Activated CD4-positive, alpha-beta T cell treated with anti-CD3 and anti-CD28 coated beads, Interleukin-2, amount 50 U/mL, for 24 hours (primary cell): ENCODE data around the gene GLIPR1L1.

ENCODE experiments used
- DNase-seq, 2 donors: peaks; one replicate each; pipeline ENCODE4 v3.0.0-alpha.2; 2020; ENCODE audit warnings: low read depth in 1 of 2, low spot score in 1 of 2

The GLIPR1L1 gene

GRCh38 chr12:75349946-75350345 is 15.5 kb downstream of the GLIPR1L1 start:
- no peak for DNase-seq

- no peak for DNase-seq
Observed at GRCh38 chr12:75350413-75350812, 15.9 kb downstream of the GLIPR1L1 start.

DNA sequence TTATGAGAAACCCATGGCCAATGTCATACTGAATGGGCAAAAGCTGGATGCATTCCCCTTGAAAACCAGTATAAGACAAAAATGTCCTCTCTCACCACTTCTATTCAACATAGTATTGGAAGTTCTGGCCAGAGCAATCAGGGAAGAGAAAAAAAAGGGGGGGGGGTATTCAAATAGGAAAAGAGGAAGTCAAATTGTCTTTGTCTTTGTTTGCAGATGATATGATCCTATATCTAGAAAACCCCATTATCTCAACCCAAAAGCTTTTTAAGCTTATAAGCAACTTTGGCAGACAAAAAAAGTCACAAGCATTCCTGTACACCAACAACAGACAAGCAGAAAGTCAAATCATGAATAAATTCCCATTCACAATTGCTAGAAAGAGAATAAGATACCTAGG is 19.5 kb downstream of the GLIPR1L1 start:
- DNase-seq: no peak

DNA sequence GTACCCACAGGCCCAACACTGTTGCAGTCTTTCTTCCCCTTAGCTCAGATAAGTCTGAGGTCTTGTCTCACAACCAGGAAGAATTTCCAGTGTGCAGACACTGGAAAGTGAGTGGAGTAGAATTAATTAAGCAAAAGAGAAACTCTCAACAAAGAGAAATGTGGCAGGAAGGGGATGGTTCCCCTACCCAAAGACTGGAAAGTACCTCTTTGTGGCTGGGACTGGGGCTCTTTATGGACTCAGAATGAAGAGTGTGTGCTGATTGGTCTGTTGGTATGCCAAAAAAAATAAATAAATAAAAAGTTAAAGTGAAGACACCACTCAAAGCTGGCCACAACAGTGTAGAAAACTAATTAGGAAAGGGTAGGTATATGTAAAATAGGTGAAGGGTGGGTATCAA is 26.4 kb downstream of the GLIPR1L1 start:
- DNase-seq: no peak

- no peak for DNase-seq
Observed at GRCh38 chr12:75361408-75361807, 26.9 kb downstream of the GLIPR1L1 start.

GRCh38 chr12:75364919-75365318 is 30.4 kb downstream of the GLIPR1L1 start:
- no peak for DNase-seq

DNA sequence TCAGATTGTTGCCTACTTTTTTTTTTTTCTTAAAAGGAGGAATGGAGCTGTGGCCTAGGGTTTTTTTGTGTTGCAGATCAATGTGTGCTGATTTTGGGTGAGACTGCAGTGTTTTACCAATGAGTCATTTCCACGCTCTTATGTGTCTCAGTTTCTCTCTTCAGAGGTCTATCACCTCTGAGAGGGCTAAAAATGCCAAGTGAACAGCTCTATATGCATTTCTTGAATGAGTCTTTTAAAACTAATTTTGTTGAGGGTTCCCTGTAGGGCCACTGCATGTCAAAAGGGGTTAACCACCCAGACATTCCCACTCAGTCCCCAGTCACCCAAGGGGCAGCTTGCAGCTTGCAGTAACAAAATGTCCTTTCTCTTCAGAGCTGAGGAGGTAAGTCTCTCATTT is 32.2 kb downstream of the GLIPR1L1 start:
- DNase-seq: no peak

GRCh38 chr12:75374971-75375370 is 40.5 kb downstream of the GLIPR1L1 start:
- no peak for DNase-seq

GRCh38 chr12:75378354-75378753 is 43.9 kb downstream of the GLIPR1L1 start:
- no peak for DNase-seq

- DNase-seq: no peak
Observed at GRCh38 chr12:75389061-75389460, 54.6 kb downstream of the GLIPR1L1 start.

DNA sequence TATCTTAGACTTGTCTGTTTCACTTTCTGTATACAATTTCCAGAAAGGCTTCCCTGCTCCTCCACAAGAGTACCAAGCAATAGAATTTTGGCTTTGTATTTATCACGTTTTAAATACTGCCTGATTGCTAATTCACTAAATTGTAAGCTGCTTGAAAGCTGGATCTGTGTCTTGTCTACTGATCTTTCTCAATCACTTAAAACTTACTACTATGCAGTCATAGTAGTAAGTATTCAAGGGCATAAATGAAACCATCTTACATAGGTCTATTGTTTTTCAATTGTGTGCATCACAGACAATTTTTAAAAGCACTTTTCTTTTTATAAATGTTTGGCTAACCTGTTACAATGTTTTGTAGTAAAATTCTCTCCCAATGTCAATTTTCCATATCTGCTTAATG is 55.2 kb downstream of the GLIPR1L1 start:
- DNase-seq: no peak

DNA sequence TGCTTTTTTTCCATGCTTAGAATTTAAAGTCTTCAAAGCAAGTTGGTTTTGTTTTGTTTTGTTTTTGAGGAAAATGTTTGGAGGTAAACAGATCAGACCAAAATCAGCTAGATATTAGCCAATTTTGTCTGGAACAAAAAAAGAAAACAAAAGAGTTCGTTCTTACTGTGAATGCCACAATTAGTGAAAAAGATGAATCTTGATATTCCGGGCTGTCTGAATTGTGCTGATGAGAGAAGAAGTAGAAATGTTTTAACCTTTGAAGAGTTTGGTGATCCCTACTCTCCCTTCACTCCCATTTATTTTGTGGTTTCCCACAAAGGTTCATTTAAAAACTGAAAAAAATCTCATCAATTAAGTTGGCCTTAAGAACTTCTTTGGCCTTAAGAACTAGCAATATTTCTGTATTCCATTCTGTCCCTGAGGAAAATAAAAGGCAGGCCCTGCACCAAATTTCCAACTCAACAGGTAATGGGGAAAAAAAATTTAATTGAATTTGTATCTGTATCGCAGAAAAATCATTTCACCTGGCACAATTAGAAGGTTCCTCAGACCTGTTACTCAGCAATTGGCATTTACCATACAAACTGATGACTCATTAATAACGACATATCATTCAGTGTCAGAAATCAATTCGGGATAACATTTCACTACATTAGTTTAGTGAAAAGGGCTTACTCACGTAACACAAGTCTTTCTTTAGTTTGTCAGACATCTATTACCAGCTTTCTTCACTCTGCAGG is 55.9 kb downstream of the GLIPR1L1 start:
- DNase-seq: no peak

GRCh38 chr12:75390899-75391538 is 56.5 kb downstream of the GLIPR1L1 start, which contains the start of gene GLIPR1L2:
GLIPR1L2 (plus strand) TSS chr12:75391089; CDS start chr12:75391117, 28 bp downstream.
- DNase-seq: peak; percentile 77 to 87

DNA sequence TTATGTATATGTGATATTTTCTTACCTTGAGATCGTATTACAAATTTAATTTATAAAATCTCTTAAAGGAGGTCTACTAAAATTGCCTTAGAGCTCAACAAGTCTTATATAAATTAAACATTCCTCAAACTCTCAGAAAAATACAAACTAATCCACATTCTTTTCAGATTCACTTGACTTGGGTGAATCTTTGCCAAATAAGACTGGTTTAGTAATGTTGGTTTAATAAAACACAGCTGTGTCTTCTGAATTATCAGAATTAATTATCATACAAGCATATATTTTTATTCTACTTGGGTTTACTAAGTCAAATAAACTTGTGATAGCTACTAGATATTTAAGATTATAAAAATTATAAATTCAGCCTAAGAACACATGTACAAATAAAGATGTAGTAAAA is 69.8 kb downstream of the GLIPR1L1 start:
- DNase-seq: no peak

- no peak for DNase-seq
Observed at GRCh38 chr12:75407683-75408082, 73.2 kb downstream of the GLIPR1L1 start.

DNA sequence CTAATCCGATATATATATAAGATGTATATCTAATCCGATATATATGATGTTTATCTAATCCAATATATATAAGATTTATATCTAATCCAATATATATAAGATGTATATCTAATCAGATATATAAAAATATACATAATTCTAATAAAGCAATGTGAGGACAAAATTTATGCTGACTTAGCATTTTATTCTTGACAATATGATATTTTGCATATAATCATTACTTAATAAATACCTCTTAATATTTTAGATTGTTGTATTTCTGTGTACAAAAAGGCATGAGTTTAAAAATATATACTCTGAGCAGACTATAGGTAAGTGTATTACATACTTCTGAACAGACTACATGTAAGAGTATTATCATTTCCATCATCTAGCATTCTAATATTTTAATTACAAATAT is 75.4 kb downstream of the GLIPR1L1 start:
- DNase-seq: no peak

DNA sequence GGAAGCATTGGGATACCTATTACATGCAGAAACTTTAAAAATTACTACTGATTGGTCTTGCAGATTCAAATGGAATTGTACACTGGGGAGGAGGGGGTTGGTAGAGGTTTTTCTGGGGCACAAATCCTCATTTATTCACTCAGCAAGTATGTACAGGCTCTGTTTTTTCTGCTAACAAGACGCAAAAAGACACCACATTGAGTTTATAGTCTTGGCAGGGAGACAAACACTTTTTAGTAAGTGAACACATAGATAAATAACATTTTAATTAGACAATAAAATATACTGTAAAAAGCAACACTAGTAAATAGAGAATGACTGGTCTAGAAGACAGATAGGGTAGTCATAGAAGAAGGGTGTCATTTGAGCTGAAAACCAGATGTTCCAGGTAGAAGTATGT is 80.2 kb downstream of the GLIPR1L1 start:
- DNase-seq: no peak

GRCh38 chr12:75419841-75420240 is 85.4 kb downstream of the GLIPR1L1 start:
- DNase-seq: no peak
